HL-60 (cell line): ENCODE data around the gene RBMS3.

Source experiments
- DNase-seq, 2 experiments: peaks; one replicate each; pipeline ENCODE4 v3.0.0-alpha.2; 2010 to 2020; ENCODE audit warnings: low read depth in 1 of 2, low spot score in 1 of 2
- H3K27ac ChIP-seq: fragments of 250-450 bp; sonication (Bioruptor Pico); replicated peaks from 2 replicates; pipeline ENCODE4 v1.5.1; 2020; ENCODE audit warnings: mild to moderate bottlenecking, moderate library complexity
- H3K27me3 ChIP-seq: fragments of 250-450 bp; sonication (Bioruptor Pico); 2 replicates; pipeline ENCODE4 v1.5.1; 2021; ENCODE audit warnings: mild to moderate bottlenecking, moderate library complexity; ENCODE audit not compliant: insufficient read depth, poor library complexity, severe bottlenecking
- H3K4me3 ChIP-seq: replicated peaks from 2 replicates; pipeline ENCODE4 v1.5.1; 2011; ENCODE audit warnings: mild to moderate bottlenecking, control low read depth, low read length; ENCODE audit not compliant: insufficient read depth
- CTCF ChIP-seq: IDR thresholded peaks from one replicate; pipeline ENCODE4 v1.5.1; 2011; ENCODE audit warnings: low read length, control low read depth, inconsistent platforms; ENCODE audit not compliant: insufficient read depth
- GABPA ChIP-seq: IDR thresholded peaks from 2 replicates; pipeline ENCODE4 v1.6.1; 2012; ENCODE audit warnings: low read depth
- POLR2AphosphoS5 ChIP-seq: IDR thresholded peaks from 2 replicates; pipeline ENCODE4 v1.6.1; 2012; ENCODE audit warnings: low read depth
- REST ChIP-seq: IDR thresholded peaks from 2 replicates; pipeline ENCODE4 v1.6.1; 2012; ENCODE audit warnings: low read depth; ENCODE audit not compliant: insufficient replicate concordance
- SPI1 ChIP-seq: IDR thresholded peaks from 2 replicates; pipeline ENCODE4 v1.6.1; 2012; ENCODE audit warnings: low read depth, mild to moderate bottlenecking, borderline replicate concordance

RBMS3 gene

GRCh38 chr3:30059240-30059639 lies 778.4 kb downstream of the RBMS3 start:
- H3K27ac ChIP-seq: no peak overlapping the region
- DNase-seq: no peak
- no peaks in the 10 kb centered on the region for H3K27me3 ChIP-seq
- H3K4me3 ChIP-seq: no peak overlapping the region
- TF ChIP-seq POLR2AphosphoS5 (no peak), GABPA (no peak), REST (no peak), SPI1 (no peak), CTCF (no peak)
